Smooth muscle cell (in vitro differentiated cells): ENCODE data around the gene CEP97. TPM values are rescaled to one million over a fixed set of nuclear protein-coding genes. Genes with fewer than 3 reads are reported as not detected.

Experiments
- DNase-seq: peaks from one replicate; lab custom pipeline; 2025; ENCODE audit not compliant: unreplicated experiment; lab: John Stamatoyannopoulos, UW
- H2AFZ ChIP-seq: fragments of 200-600 bp; sonication (generic); 2 replicates; pipeline ENCODE4 v1.6.0; 2016; ENCODE audit warnings: antibody characterized with exemption, low read depth, mild to moderate bottlenecking
- H3F3A ChIP-seq: fragments of 200-600 bp; sonication (generic); 2 replicates; pipeline ENCODE4 v1.6.0; 2017; ENCODE audit warnings: antibody characterized with exemption, low read depth
- H3K27ac ChIP-seq: fragments of 200-600 bp; sonication (generic); 2 replicates; pipeline ENCODE4 v1.5.1; 2016; ENCODE audit warnings: low read depth, mild to moderate bottlenecking
- H3K27me3 ChIP-seq: fragments of 200-600 bp; sonication (generic); 2 replicates; pipeline ENCODE4 v1.6.1; 2016; ENCODE audit warnings: low read depth, mild to moderate bottlenecking
- H3K36me3 ChIP-seq: fragments of 200-600 bp; sonication (generic); 2 replicates; pipeline ENCODE4 v1.5.1; 2016; ENCODE audit warnings: low read depth
- H3K4me1 ChIP-seq: fragments of 200-600 bp; sonication (generic); 2 replicates; pipeline ENCODE4 v1.5.1; 2016; ENCODE audit warnings: low read depth
- H3K4me2 ChIP-seq: fragments of 200-600 bp; sonication (generic); 2 replicates; pipeline ENCODE4 v1.6.0; 2016; ENCODE audit warnings: mild to moderate bottlenecking
- H3K4me3 ChIP-seq: fragments of 200-600 bp; sonication (generic); 2 replicates; pipeline ENCODE4 v1.5.1; 2016; ENCODE audit warnings: mild to moderate bottlenecking
- H3K79me2 ChIP-seq: fragments of 200-600 bp; sonication (generic); 2 replicates; pipeline ENCODE4 v1.6.0; 2016; ENCODE audit warnings: low read depth, mild to moderate bottlenecking
- H3K9ac ChIP-seq: fragments of 200-600 bp; sonication (generic); 2 replicates; pipeline ENCODE4 v1.6.0; 2016; ENCODE audit warnings: low read depth
- H3K9me3 ChIP-seq: fragments of 200-600 bp; sonication (generic); replicated peaks from 2 replicates; pipeline ENCODE4 v1.5.1; 2016; ENCODE audit warnings: low read depth
- H4K20me1 ChIP-seq: fragments of 200-600 bp; sonication (generic); 2 replicates; pipeline ENCODE4 v1.6.0; 2016; ENCODE audit warnings: low read depth
- WGBS: methylation state at CpG from one replicate; pipeline ENCODE4 v1.1.7; 2016; ENCODE audit warnings: low lambda C conversion rate; 5-methylcytosine and 5-hydroxymethylcytosine counted together
- polyA plus RNA-seq: library from polyadenylated mRNA; unstranded; fragments of >200 nt; fragmentation: Nextera tagmentation; extraction: Ambion mirVana; gene quantifications from 2 replicates; pipeline ENCODE4 v1.2.1, GENCODE V29; 2016
- total RNA-seq: library from RNA; depleted of rRNA; stranded (reverse); fragments of >200 nt; gene quantifications from 2 replicates; pipeline ENCODE4 v1.2.3, GENCODE V29; 2014
- TF ChIP-seq, protein P1 (sequence below): fragments of 200-600 bp; sonication (generic); IDR thresholded peaks from 2 replicates; pipeline ENCODE4 v1.5.1; 2017; ENCODE audit warnings: borderline replicate concordance, mild to moderate bottlenecking, antibody characterized with exemption; ENCODE audit not compliant: insufficient read depth, poor library complexity, severe bottlenecking

The CEP97 gene
- total RNA-seq (20.8 and 21.2 TPM in 2 replicates), polyA plus RNA-seq (3.5 and 4.3 TPM in 2 replicates)

DNA sequence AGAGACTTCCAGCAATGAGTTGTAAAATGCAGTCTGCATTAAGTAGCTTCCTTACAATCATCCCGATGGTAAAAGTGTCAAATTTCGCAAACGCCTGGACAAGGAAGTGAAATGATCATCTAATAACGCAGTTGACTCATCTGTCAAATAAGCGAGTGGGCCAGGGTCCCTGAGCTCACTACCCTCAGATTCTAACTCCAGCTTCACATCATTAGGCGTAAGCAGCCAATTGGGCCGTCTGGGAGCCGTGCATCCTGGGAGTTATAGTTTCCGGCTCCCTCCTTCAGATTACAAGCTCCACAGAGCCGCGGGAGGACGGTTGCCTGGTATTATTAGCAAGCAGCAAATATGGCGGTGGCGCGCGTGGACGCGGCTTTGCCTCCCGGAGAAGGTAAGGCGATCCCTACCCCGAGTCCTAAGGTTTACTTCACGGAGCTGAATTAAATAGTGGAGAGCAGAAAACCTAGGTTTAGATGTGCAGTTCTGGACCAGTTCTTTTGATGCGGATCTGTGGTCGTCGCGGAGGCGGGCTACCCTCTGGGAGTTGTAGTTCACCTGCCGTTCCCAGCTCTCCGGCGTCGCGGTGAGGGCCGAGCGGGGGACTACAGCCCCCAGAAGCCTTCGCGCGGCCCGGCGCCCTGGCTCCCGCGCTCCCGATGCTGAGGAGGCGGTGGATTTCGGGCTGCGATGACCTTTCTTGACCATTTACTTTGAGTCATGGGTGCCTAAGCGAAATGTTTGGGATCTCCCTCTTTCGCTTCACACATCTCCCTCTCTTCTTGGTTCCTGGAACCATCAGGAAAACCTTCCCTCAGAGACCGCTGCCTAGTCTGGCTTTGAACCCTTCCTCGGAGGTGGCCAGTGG lies at the start of gene CEP97:
Gene CEP97 (plus strand): TSS at position 286 of the 865 bp plus-strand sequence. CDS start 63 bp downstream, at position 349.
- Histone ChIP-seq H3K9me3 (no peaks in the 10 kb centered on the region), H3K4me1 (peaks cover 18% of the 10 kb centered on the region), H3K27me3 (no peaks in the 10 kb centered on the region), H3K9ac (peak within 1 kb of the TSS; percentile 63), H3K4me3 (peak within 1 kb of the TSS; percentile 76), H3K79me2 (peaks cover 18% of the 10 kb centered on the region), H3K27ac (peak within 1 kb of the TSS; percentile 22), H3K36me3 (no peaks in the 10 kb centered on the region), H3F3A (peaks cover 10% of the 10 kb centered on the region), H2AFZ (peak within 1 kb of the TSS; percentile 95), H4K20me1 (no peaks in the 10 kb centered on the region), H3K4me2 (peak within 1 kb of the TSS; percentile 84)
- under 1% methylated on average over 49 of the region's 49 CpGs for WGBS
- TF ChIP-seq, protein P1, sequence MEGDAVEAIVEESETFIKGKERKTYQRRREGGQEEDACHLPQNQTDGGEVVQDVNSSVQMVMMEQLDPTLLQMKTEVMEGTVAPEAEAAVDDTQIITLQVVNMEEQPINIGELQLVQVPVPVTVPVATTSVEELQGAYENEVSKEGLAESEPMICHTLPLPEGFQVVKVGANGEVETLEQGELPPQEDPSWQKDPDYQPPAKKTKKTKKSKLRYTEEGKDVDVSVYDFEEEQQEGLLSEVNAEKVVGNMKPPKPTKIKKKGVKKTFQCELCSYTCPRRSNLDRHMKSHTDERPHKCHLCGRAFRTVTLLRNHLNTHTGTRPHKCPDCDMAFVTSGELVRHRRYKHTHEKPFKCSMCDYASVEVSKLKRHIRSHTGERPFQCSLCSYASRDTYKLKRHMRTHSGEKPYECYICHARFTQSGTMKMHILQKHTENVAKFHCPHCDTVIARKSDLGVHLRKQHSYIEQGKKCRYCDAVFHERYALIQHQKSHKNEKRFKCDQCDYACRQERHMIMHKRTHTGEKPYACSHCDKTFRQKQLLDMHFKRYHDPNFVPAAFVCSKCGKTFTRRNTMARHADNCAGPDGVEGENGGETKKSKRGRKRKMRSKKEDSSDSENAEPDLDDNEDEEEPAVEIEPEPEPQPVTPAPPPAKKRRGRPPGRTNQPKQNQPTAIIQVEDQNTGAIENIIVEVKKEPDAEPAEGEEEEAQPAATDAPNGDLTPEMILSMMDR, result no peak
- peak; percentile 91 for DNase-seq

GRCh38 chr3:101675709-101676215 lies 48.7 kb upstream of the CEP97 start:
- 16% methylated on average over 27 of the region's 27 CpGs for WGBS
- TF ChIP-seq, protein P1, result no peak
- H3K27me3 ChIP-seq, result no peaks in the 10 kb centered on the region
- no peak for DNase-seq
- H3K36me3 ChIP-seq, result peaks cover 8% of the 10 kb centered on the region
- peaks cover 20% of the 10 kb centered on the region for H3K4me1 ChIP-seq
- H2AFZ ChIP-seq, result peak overlapping the region; percentile 64
- H3K9me3 ChIP-seq, result no peaks in the 10 kb centered on the region
- peaks cover 26% of the 10 kb centered on the region for H3F3A ChIP-seq
- peaks cover 32% of the 10 kb centered on the region for H4K20me1 ChIP-seq
- peak overlapping the region; percentile 97 for H3K4me3 ChIP-seq
- peak overlapping the region; percentile 97 for H3K9ac ChIP-seq
- peak overlapping the region; percentile 93 for H3K27ac ChIP-seq
- peaks cover 47% of the 10 kb centered on the region for H3K79me2 ChIP-seq
- peak overlapping the region; percentile 94 for H3K4me2 ChIP-seq

GRCh38 chr3:101676216-101676764 lies 48.1 kb upstream of the CEP97 start:
- H3K9me3 ChIP-seq, result no peaks in the 10 kb centered on the region
- under 1% methylated on average over 41 of the region's 57 CpGs for WGBS
- H3K4me2 ChIP-seq, result peak overlapping the region; percentile 94
- peaks cover 31% of the 10 kb centered on the region for H3F3A ChIP-seq
- no peaks in the 10 kb centered on the region for H3K27me3 ChIP-seq
- peak overlapping the region; percentile 93 for H3K27ac ChIP-seq
- H3K4me1 ChIP-seq, result peaks cover 20% of the 10 kb centered on the region
- DNase-seq, result no peak
- H2AFZ ChIP-seq, result peak overlapping the region; percentile 86
- H3K79me2 ChIP-seq, result peaks cover 44% of the 10 kb centered on the region
- H4K20me1 ChIP-seq, result peaks cover 37% of the 10 kb centered on the region
- TF ChIP-seq, protein P1, result no peak
- H3K36me3 ChIP-seq, result peaks cover 12% of the 10 kb centered on the region
- peak overlapping the region; percentile 97 for H3K4me3 ChIP-seq
- H3K9ac ChIP-seq, result peak overlapping the region; percentile 97
